ENCODE results near the gene PAQR3. TPM values are rescaled to one million over a fixed set of nuclear protein-coding genes. Genes with fewer than 3 reads are reported as not detected.

The PAQR3 gene
- total RNA-seq, 1 donor from 2014 or later, result 7.0 TPM

DNA sequence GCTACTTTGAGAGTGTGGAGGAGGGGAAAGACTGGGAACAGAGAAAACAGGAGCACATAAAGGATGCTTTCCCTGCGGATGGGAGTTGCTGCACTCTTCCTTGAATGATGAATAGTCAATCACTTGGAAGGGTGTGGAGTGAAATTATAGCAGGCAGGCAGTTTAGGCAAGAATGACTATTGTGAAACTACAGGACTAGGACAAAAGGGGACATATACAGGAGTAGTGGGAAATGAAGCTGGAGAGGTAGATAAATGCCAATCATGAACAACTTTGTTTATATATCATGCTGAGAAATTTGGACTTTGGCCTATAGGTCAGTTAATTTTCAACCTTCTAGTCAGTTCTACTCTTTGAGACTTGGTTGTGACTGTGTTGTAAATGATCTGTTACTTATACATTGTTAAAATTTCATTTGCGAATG lies 76.9 kb downstream of the PAQR3 start:
- DNase-seq (ENCODE audit: low spot score), result no peak

Other genes starting within 250 kb of the PAQR3 start
- gene BMP2K, start 163.1 kb downstream of the PAQR3 start, total RNA-seq (ENCODE audit: insufficient read depth, low replicate concordance), result 74.6 TPM

Measured in umbilical cord (tissue), 2 donors.